Keratinocyte (primary cell): ENCODE data around the gene ENTPD2.

Source experiments
- CTCF ChIP-seq, 3 experiments: IDR thresholded peaks in 1 of 3; conservative IDR thresholded peaks in 1 of 3; optimal IDR thresholded peaks in 1 of 3; 2 replicates in 2 of 3; 3 replicates in 1 of 3; pipeline versions ENCODE3 to v1.5.1; 2011; ENCODE audit warnings: low read length in 3 of 3, mild to moderate bottlenecking in 3 of 3, moderate library complexity in 2 of 3, control low read depth in 1 of 3, inconsistent platforms in 1 of 3; ENCODE audit not compliant: insufficient read depth in 2 of 3; ENCODE audit errors: extremely low read depth in 1 of 3
- EZH2 ChIP-seq: IDR thresholded peaks from one replicate; pipeline ENCODE4 v1.6.1; 2012; ENCODE audit warnings: inconsistent platforms, mild to moderate bottlenecking, low read length, moderate library complexity

DNA sequence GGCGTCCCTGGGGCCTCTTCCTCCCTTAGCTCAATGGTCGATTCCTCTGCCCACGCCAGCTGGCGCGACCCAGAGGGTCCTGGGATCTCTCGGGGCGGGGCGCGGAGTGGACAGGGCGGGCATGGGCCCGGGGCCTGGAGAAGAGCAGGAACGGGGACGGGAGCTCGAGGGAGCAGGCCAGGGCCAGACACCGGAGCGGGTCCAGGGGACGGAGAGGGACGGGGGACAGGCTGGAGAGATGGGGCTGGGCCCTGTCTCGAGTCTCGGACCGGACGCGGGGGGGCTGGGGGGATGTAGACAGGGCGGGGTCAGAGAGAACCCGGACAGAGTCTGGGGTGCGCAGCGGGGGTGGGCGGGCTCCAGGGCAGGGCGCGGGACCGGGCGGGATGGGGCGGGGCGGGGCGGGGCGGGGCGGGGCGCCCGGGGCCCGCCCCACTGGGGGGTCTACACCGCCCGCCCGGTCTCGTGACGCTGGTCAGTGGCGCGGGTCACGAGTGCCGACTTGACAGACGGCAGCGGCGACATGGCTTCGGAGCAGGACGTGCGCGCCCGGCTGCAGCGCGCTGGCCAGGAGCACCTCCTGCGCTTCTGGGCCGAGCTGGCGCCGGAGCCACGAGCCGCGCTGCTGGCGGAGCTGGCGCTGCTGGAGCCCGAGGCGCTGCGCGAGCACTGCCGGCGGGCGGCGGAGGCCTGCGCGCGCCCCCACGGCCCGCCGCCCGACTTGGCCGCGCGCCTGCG, 23.3 kb upstream of the ENTPD2 start, which contains the start of gene UAP1L1:
- TF ChIP-seq CTCF (optimal IDR thresholded peaks at IDR 0.05 in 1 of 3, IDR thresholded peaks at IDR 0.05 in 1 of 3, conservative IDR thresholded peaks at IDR 0.05 in 1 of 3; ENCODE audit: extremely low read depth in 1 of 3, insufficient read depth in 2 of 3, low read length in 3 of 3): no peak
- TF ChIP-seq EZH2: no peak
